Measurements from ENCODE around the gene TOPAZ1.

The TOPAZ1 gene

GRCh38 chr3:44289882-44290462, 48.3 kb downstream of the TOPAZ1 start:
- no peak overlapping the region for H2AFZ ChIP-seq (ENCODE audit: low read length, unreplicated experiment)
- H3K27me3 ChIP-seq (ENCODE audit: insufficient read depth, low read length): peaks cover 11% of the 10 kb centered on the region; the same call in 1 of the 2 replicates
- H3K4me3 ChIP-seq (ENCODE audit: low read depth, low read length): no peak overlapping the region
- H3K27ac ChIP-seq (ENCODE audit: low read depth, low read length): no peak overlapping the region
- no peaks in the 10 kb centered on the region for H3K79me2 ChIP-seq (ENCODE audit: control insufficient read depth, insufficient read depth, low read length, unreplicated experiment)
- H3K4me1 ChIP-seq (ENCODE audit: control insufficient read depth, insufficient read depth, low read length, unreplicated experiment): no peaks in the 10 kb centered on the region
- no peaks in the 10 kb centered on the region for H3K36me3 ChIP-seq (ENCODE audit: insufficient read depth, low read length)

GRCh38 chr3:44292276-44292675, 50.6 kb downstream of the TOPAZ1 start:
- 0 out of 2 replicates have a peak, but pooled peaks cover 11% of the 10 kb centered on the region for H3K27me3 ChIP-seq (ENCODE audit: insufficient read depth, low read length)
- H3K4me3 ChIP-seq (ENCODE audit: low read depth, low read length): no peak overlapping the region
- H3K4me1 ChIP-seq (ENCODE audit: control insufficient read depth, insufficient read depth, low read length, unreplicated experiment): no peaks in the 10 kb centered on the region
- H2AFZ ChIP-seq (ENCODE audit: low read length, unreplicated experiment): no peak overlapping the region
- no peaks in the 10 kb centered on the region for H3K36me3 ChIP-seq (ENCODE audit: insufficient read depth, low read length)
- H3K27ac ChIP-seq (ENCODE audit: low read depth, low read length): no peak overlapping the region
- no peaks in the 10 kb centered on the region for H3K79me2 ChIP-seq (ENCODE audit: control insufficient read depth, insufficient read depth, low read length, unreplicated experiment)

- Histone ChIP-seq H3K27me3 (ENCODE audit: insufficient read depth, low read length) (0 out of 2 replicates have a peak, but pooled peaks cover 11% of the 10 kb centered on the region), H3K27ac (ENCODE audit: low read depth, low read length) (no peak overlapping the region), H3K79me2 (ENCODE audit: control insufficient read depth, insufficient read depth, low read length, unreplicated experiment) (no peaks in the 10 kb centered on the region), H3K4me1 (ENCODE audit: control insufficient read depth, insufficient read depth, low read length, unreplicated experiment) (no peaks in the 10 kb centered on the region), H2AFZ (ENCODE audit: low read length, unreplicated experiment) (no peak overlapping the region), H3K36me3 (ENCODE audit: insufficient read depth, low read length) (no peaks in the 10 kb centered on the region), H3K4me3 (ENCODE audit: low read depth, low read length) (no peak overlapping the region)
Observed at GRCh38 chr3:44292947-44293346, 51.3 kb downstream of the TOPAZ1 start.

GRCh38 chr3:44297255-44297654, 55.6 kb downstream of the TOPAZ1 start:
- H3K27ac ChIP-seq (ENCODE audit: low read depth, low read length): no peak overlapping the region
- H3K36me3 ChIP-seq (ENCODE audit: insufficient read depth, low read length): no peaks in the 10 kb centered on the region
- no peak overlapping the region for H2AFZ ChIP-seq (ENCODE audit: low read length, unreplicated experiment)
- no peaks in the 10 kb centered on the region for H3K79me2 ChIP-seq (ENCODE audit: control insufficient read depth, insufficient read depth, low read length, unreplicated experiment)
- H3K4me3 ChIP-seq (ENCODE audit: low read depth, low read length): no peak overlapping the region
- H3K4me1 ChIP-seq (ENCODE audit: control insufficient read depth, insufficient read depth, low read length, unreplicated experiment): no peaks in the 10 kb centered on the region
- 0 out of 2 replicates have a peak, but pooled peaks cover 6% of the 10 kb centered on the region for H3K27me3 ChIP-seq (ENCODE audit: insufficient read depth, low read length)

- Histone ChIP-seq H3K79me2 (ENCODE audit: control insufficient read depth, insufficient read depth, low read length, unreplicated experiment) (no peaks in the 10 kb centered on the region), H2AFZ (ENCODE audit: low read length, unreplicated experiment) (no peak overlapping the region), H3K4me3 (ENCODE audit: low read depth, low read length) (no peak overlapping the region), H3K36me3 (ENCODE audit: insufficient read depth, low read length) (no peaks in the 10 kb centered on the region), H3K4me1 (ENCODE audit: control insufficient read depth, insufficient read depth, low read length, unreplicated experiment) (no peaks in the 10 kb centered on the region), H3K27ac (ENCODE audit: low read depth, low read length) (no peak overlapping the region), H3K27me3 (ENCODE audit: insufficient read depth, low read length) (peaks cover 7% of the 10 kb centered on the region; the same call in 1 of the 2 replicates)
Observed at GRCh38 chr3:44301746-44302145, 60.1 kb downstream of the TOPAZ1 start.

GRCh38 chr3:44309500-44309899, 67.8 kb downstream of the TOPAZ1 start:
- Histone ChIP-seq H3K27ac (ENCODE audit: low read depth, low read length) (no peak overlapping the region), H3K36me3 (ENCODE audit: insufficient read depth, low read length) (no peaks in the 10 kb centered on the region), H3K4me1 (ENCODE audit: control insufficient read depth, insufficient read depth, low read length, unreplicated experiment) (no peaks in the 10 kb centered on the region), H3K4me3 (ENCODE audit: low read depth, low read length) (no peak overlapping the region), H3K27me3 (ENCODE audit: insufficient read depth, low read length) (peaks cover 3% of the 10 kb centered on the region; the same call in 1 of the 2 replicates), H2AFZ (ENCODE audit: low read length, unreplicated experiment) (no peak overlapping the region), H3K79me2 (ENCODE audit: control insufficient read depth, insufficient read depth, low read length, unreplicated experiment) (no peaks in the 10 kb centered on the region)

GRCh38 chr3:44318891-44319311, 77.2 kb downstream of the TOPAZ1 start:
- no peaks in the 10 kb centered on the region for H3K79me2 ChIP-seq (ENCODE audit: control insufficient read depth, insufficient read depth, low read length, unreplicated experiment)
- no peak overlapping the region for H3K27ac ChIP-seq (ENCODE audit: low read depth, low read length)
- no peaks in the 10 kb centered on the region for H3K36me3 ChIP-seq (ENCODE audit: insufficient read depth, low read length)
- no peaks in the 10 kb centered on the region for H3K4me1 ChIP-seq (ENCODE audit: control insufficient read depth, insufficient read depth, low read length, unreplicated experiment)
- H2AFZ ChIP-seq (ENCODE audit: low read length, unreplicated experiment): no peak overlapping the region
- H3K4me3 ChIP-seq (ENCODE audit: low read depth, low read length): no peak overlapping the region
- H3K27me3 ChIP-seq (ENCODE audit: insufficient read depth, low read length): no peaks in the 10 kb centered on the region

- Histone ChIP-seq H3K27me3 (ENCODE audit: insufficient read depth, low read length) (no peaks in the 10 kb centered on the region), H2AFZ (ENCODE audit: low read length, unreplicated experiment) (no peak overlapping the region), H3K27ac (ENCODE audit: low read depth, low read length) (no peak overlapping the region), H3K79me2 (ENCODE audit: control insufficient read depth, insufficient read depth, low read length, unreplicated experiment) (no peaks in the 10 kb centered on the region), H3K36me3 (ENCODE audit: insufficient read depth, low read length) (no peaks in the 10 kb centered on the region), H3K4me3 (ENCODE audit: low read depth, low read length) (no peak overlapping the region), H3K4me1 (ENCODE audit: control insufficient read depth, insufficient read depth, low read length, unreplicated experiment) (no peaks in the 10 kb centered on the region)
Observed at GRCh38 chr3:44321335-44321734, 79.6 kb downstream of the TOPAZ1 start.

GRCh38 chr3:44323341-44323955, 81.8 kb downstream of the TOPAZ1 start:
- no peaks in the 10 kb centered on the region for H3K79me2 ChIP-seq (ENCODE audit: control insufficient read depth, insufficient read depth, low read length, unreplicated experiment)
- no peak overlapping the region for H3K4me3 ChIP-seq (ENCODE audit: low read depth, low read length)
- H3K36me3 ChIP-seq (ENCODE audit: insufficient read depth, low read length): no peaks in the 10 kb centered on the region
- no peaks in the 10 kb centered on the region for H3K4me1 ChIP-seq (ENCODE audit: control insufficient read depth, insufficient read depth, low read length, unreplicated experiment)
- no peak overlapping the region for H3K27ac ChIP-seq (ENCODE audit: low read depth, low read length)
- no peaks in the 10 kb centered on the region for H3K27me3 ChIP-seq (ENCODE audit: insufficient read depth, low read length)
- no peak overlapping the region for H2AFZ ChIP-seq (ENCODE audit: low read length, unreplicated experiment)

GRCh38 chr3:44324584-44324983, 82.9 kb downstream of the TOPAZ1 start:
- no peaks in the 10 kb centered on the region for H3K79me2 ChIP-seq (ENCODE audit: control insufficient read depth, insufficient read depth, low read length, unreplicated experiment)

GRCh38 chr3:44326019-44326418, 84.3 kb downstream of the TOPAZ1 start:
- H3K79me2 ChIP-seq (ENCODE audit: control insufficient read depth, insufficient read depth, low read length, unreplicated experiment): no peaks in the 10 kb centered on the region
- H2AFZ ChIP-seq (ENCODE audit: low read length, unreplicated experiment): no peak overlapping the region
- no peaks in the 10 kb centered on the region for H3K27me3 ChIP-seq (ENCODE audit: insufficient read depth, low read length)

More at GRCh38 chr3:44324584-44324983, 82.9 kb downstream of the TOPAZ1 start:
- H3K4me1 ChIP-seq (ENCODE audit: control insufficient read depth, insufficient read depth, low read length, unreplicated experiment): no peaks in the 10 kb centered on the region
- no peak overlapping the region for H3K27ac ChIP-seq (ENCODE audit: low read depth, low read length)
- no peaks in the 10 kb centered on the region for H3K27me3 ChIP-seq (ENCODE audit: insufficient read depth, low read length)
- H2AFZ ChIP-seq (ENCODE audit: low read length, unreplicated experiment): no peak overlapping the region
- H3K36me3 ChIP-seq (ENCODE audit: insufficient read depth, low read length): no peaks in the 10 kb centered on the region
- no peak overlapping the region for H3K4me3 ChIP-seq (ENCODE audit: low read depth, low read length)

More at GRCh38 chr3:44326019-44326418, 84.3 kb downstream of the TOPAZ1 start:
- H3K4me1 ChIP-seq (ENCODE audit: control insufficient read depth, insufficient read depth, low read length, unreplicated experiment): no peaks in the 10 kb centered on the region
- no peaks in the 10 kb centered on the region for H3K36me3 ChIP-seq (ENCODE audit: insufficient read depth, low read length)
- H3K27ac ChIP-seq (ENCODE audit: low read depth, low read length): no peak overlapping the region
- H3K4me3 ChIP-seq (ENCODE audit: low read depth, low read length): no peak overlapping the region
